WTC11 (cell line): ENCODE measurements around the gene CELSR2. TPM values are rescaled to one million over a fixed set of nuclear protein-coding genes. Genes with fewer than 3 reads are reported as not detected.

Experiments used
- ATAC-seq: fragments of 200-7000 bp; cut with Tn5 transposase; 2 replicates; pipeline ENCODE4 v1.10.0; 2021; ENCODE audit warnings: mild to moderate bottlenecking, moderate library complexity
- CTCF ChIA-PET: fragments of 300-600 bp; sonication (Branson Sonifier 250); formaldehyde crosslinking; loops from one replicate; lab custom pipeline; 2021; ENCODE audit warnings: antibody characterized with exemption; lab: Charles Lee
- POLR2A ChIA-PET: fragments of 350-600 bp; sonication (Branson Sonifier 250); formaldehyde crosslinking; loops from one replicate; lab custom pipeline; 2021; ENCODE audit warnings: antibody characterized with exemption; lab: Charles Lee
- DNase-seq: peaks from one replicate; pipeline ENCODE4 v3.0.0; 2021; ENCODE audit warnings: low spot score
- H3K27ac Mint-ChIP-seq: 2 replicates; pipeline ENCODE4 v1.8.0; 2021; ENCODE audit warnings: mixed read lengths
- H3K27me3 Mint-ChIP-seq: 2 replicates; pipeline ENCODE4 v1.8.0; 2021; ENCODE audit warnings: low read depth, mild to moderate bottlenecking, moderate library complexity, mixed read lengths
- H3K36me3 Mint-ChIP-seq: 2 replicates; pipeline ENCODE4 v1.8.0; 2021; ENCODE audit warnings: mixed read lengths
- H3K4me1 Mint-ChIP-seq: 2 replicates; pipeline ENCODE4 v1.8.0; 2022; ENCODE audit warnings: mixed read lengths
- H3K4me3 Mint-ChIP-seq: 2 replicates; pipeline ENCODE4 v1.8.0; 2021; ENCODE audit warnings: mild to moderate bottlenecking, moderate library complexity, mixed read lengths
- H3K9me3 Mint-ChIP-seq: 2 replicates; pipeline ENCODE4 v1.8.0; 2021; ENCODE audit warnings: mixed read lengths
- ARID4B ChIP-seq: sonication (generic); formaldehyde crosslinking; IDR thresholded peaks from 2 replicates; pipeline ENCODE4 v1.8.0; 2023; ENCODE audit warnings: missing genetic modification reagents, mild to moderate bottlenecking, borderline replicate concordance
- E2F5 ChIP-seq: sonication (generic); formaldehyde crosslinking; IDR thresholded peaks from 2 replicates; pipeline ENCODE4 v1.8.1; 2022; ENCODE audit warnings: mild to moderate bottlenecking, moderate library complexity, missing genetic modification reagents
- EMX1 ChIP-seq: fragments of 250-450 bp; sonication (Bioruptor Pico); IDR thresholded peaks from 2 replicates; pipeline ENCODE4 v1.8.0; 2021; ENCODE audit warnings: mild to moderate bottlenecking
- FOXJ3 ChIP-seq: sonication (generic); formaldehyde crosslinking; IDR thresholded peaks from 2 replicates; pipeline ENCODE4 v1.9.0; 2021; ENCODE audit warnings: missing genetic modification reagents, mild to moderate bottlenecking, borderline replicate concordance
- MLX ChIP-seq: sonication (generic); formaldehyde crosslinking; IDR thresholded peaks from 2 replicates; pipeline ENCODE4 v1.8.1; 2023; ENCODE audit warnings: mild to moderate bottlenecking, missing genetic modification reagents, moderate library complexity
- ZNF281 ChIP-seq: sonication (generic); formaldehyde crosslinking; IDR thresholded peaks from 2 replicates; pipeline ENCODE4 v1.8.0; 2023; ENCODE audit warnings: mild to moderate bottlenecking, missing genetic modification reagents
- ZNF425 ChIP-seq: fragments of 250-450 bp; sonication (Bioruptor Pico); conservative IDR thresholded peaks from 2 replicates; pipeline ENCODE4 v1.9.0; 2021; ENCODE audit warnings: mild to moderate bottlenecking
- ZNF532 ChIP-seq: fragments of 250-450 bp; sonication (Bioruptor Pico); IDR thresholded peaks from 2 replicates; pipeline ENCODE4 v1.9.0; 2021; ENCODE audit warnings: mild to moderate bottlenecking, borderline replicate concordance
- total RNA-seq: library from RNA; stranded (reverse); gene quantifications from 3 replicates; pipeline ENCODE4 v1.2.3, GENCODE V29; 2021

Gene CELSR2
- total RNA-seq, 1 experiment from 2014 or later: 31.3 TPM

GRCh38 chr1:109251277-109252166 lies 2.2 kb downstream of the CELSR2 start:
- Mint-ChIP-seq H3K27me3 (peaks cover 34% of the 10 kb centered on the region), H3K4me3 (no peak overlapping the region), H3K9me3 (peaks cover 8% of the 10 kb centered on the region; the same call in 1 of the 2 replicates), H3K4me1 (peaks cover 43% of the 10 kb centered on the region), H3K36me3 (peaks cover 17% of the 10 kb centered on the region), H3K27ac (no peak overlapping the region)
- ChIA-PET POLR2A (no interaction called here), CTCF (interaction anchor here (1.0 to 6.0 kb wide), 3 partner anchors 8 to 50 kb away, joined by 3 to 81 read pairs (median 46); no protein-coding TSS in a partner anchor)
- ATAC-seq: no peak
- DNase-seq: no peak
- TF ChIP-seq ZNF281: no peak
- TF ChIP-seq EMX1 (CRISPR knock-in tag): no peak
- TF ChIP-seq MLX (CRISPR knock-in tag): no peak
- no peak for TF ChIP-seq ZNF425 (CRISPR knock-in tag)
- TF ChIP-seq E2F5: no peak
- TF ChIP-seq ARID4B: no peak
- TF ChIP-seq ZNF532 (CRISPR knock-in tag): no peak
- TF ChIP-seq FOXJ3 (CRISPR knock-in tag): no peak
